GM19463 (cell line): ENCODE data around the gene GPR152.
"Not testable (repeated sequence)": the region's sequence is repeated elsewhere in the genome, so short reads cannot be mapped to it uniquely, and the experiment has no call there.

Experiments
- ATAC-seq: cut with Tn5 transposase; IDR thresholded peaks from one replicate; pipeline ENCODE4 v1.9.1; 2021; ENCODE audit warnings: mild to moderate bottlenecking, moderate library complexity; ENCODE audit not compliant: unreplicated experiment

The GPR152 gene

GRCh38 chr11:67412495-67413179, 39.9 kb downstream of the GPR152 start:
- ATAC-seq: no peak

- no peak for ATAC-seq
Observed at GRCh38 chr11:67411785-67412152, 40.8 kb downstream of the GPR152 start.

GRCh38 chr11:67410984-67411784, 41.3 kb downstream of the GPR152 start:
- ATAC-seq: no peak

- ATAC-seq: no peak
Observed at GRCh38 chr11:67410369-67410831, 42.1 kb downstream of the GPR152 start.

GRCh38 chr11:67409781-67410368, 42.7 kb downstream of the GPR152 start:
- peak; percentile 6 for ATAC-seq

GRCh38 chr11:67409261-67409666, 43.3 kb downstream of the GPR152 start:
- ATAC-seq: peak; percentile 43

GRCh38 chr11:67408437-67409200, 43.9 kb downstream of the GPR152 start:
- no peak for ATAC-seq

- ATAC-seq: no peak
Observed at GRCh38 chr11:67407688-67408163, 44.8 kb downstream of the GPR152 start.

GRCh38 chr11:67406969-67407687, 45.4 kb downstream of the GPR152 start:
- ATAC-seq: no peak

- ATAC-seq: no peak
Observed at GRCh38 chr11:67406420-67406968, 46.0 kb downstream of the GPR152 start.

- no peak for ATAC-seq
Observed at GRCh38 chr11:67405688-67406339, 46.7 kb downstream of the GPR152 start.

GRCh38 chr11:67405196-67405567, 47.3 kb downstream of the GPR152 start:
- ATAC-seq: no peak

GRCh38 chr11:67404515-67405195, 47.9 kb downstream of the GPR152 start:
- no peak for ATAC-seq

- not testable (repeated sequence) for ATAC-seq
Observed at GRCh38 chr11:67403085-67403484, 49.4 kb downstream of the GPR152 start.

- ATAC-seq: not testable (repeated sequence)
Observed at GRCh38 chr11:67402192-67402839, 50.2 kb downstream of the GPR152 start.

GRCh38 chr11:67401495-67402191, 50.9 kb downstream of the GPR152 start, which contains the start of gene PPP1CA:
PPP1CA (minus strand) TSS chr11:67401858; CDS start chr11:67401782, 76 bp downstream.
- ATAC-seq: peak; percentile 64
